ENCODE results near the gene RAPGEF2.
"Not testable (repeated sequence)": the region's sequence is repeated elsewhere in the genome, so short reads cannot be mapped to it uniquely, and the experiment has no call there.

RAPGEF2 gene

DNA sequence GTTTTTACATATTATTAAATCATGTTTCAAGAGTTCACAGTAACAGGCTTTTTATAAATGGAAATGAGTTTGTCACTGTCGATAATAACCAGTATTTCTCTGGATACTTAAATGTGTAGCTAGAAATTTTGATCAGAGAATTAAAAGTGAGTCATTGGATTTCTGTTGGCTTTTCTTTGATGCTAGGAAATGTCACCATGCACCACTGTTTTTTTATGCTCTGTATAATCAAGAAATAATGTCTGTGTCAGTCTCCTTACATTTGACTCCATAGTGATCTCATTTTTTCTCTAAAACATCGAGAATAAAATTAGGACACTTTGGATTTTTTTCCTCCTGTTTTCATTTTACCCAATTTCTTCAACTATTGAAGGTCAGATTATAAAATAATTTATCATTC lies 234.2 kb downstream of the RAPGEF2 start:
- DNase-seq, result no peak

DNA sequence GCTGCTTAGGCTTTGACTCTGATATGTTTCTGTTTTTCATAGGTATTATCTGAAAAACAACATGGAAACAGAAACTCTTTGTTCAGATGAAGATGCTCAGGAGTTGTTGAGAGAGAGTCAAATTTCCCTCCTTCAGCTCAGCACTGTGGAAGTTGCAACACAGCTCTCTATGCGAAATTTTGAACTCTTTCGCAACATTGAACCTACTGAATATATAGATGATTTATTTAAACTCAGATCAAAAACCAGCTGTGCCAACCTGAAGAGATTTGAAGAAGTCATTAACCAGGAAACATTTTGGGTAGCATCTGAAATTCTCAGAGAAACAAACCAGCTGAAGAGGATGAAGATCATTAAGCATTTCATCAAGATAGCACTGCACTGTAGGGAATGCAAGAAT lies 238.6 kb downstream of the RAPGEF2 start:
- DNase-seq, result no peak

DNA sequence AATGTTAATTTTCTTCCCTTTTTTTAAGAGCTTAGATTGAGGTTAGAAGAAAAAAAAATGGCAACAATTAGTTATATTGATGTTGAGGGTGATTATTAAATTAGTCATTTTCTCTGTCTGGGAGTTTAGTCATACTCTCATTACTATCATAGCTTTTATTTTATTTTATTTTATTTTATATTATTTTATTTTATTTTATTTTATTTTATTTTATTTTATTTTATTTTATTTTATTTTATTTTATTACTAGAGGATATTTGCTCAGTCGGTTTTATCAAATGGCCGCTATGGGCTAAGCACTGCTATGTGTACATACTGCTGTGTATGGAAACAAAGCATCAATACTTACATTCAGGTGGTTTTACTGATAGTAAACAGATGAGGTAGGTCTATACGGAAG lies 239.5 kb downstream of the RAPGEF2 start:
- no peak for DNase-seq

- DNase-seq, result no peak
These were observed 240.2 kb downstream of the RAPGEF2 start for GRCh38 chr4:159343116-159343515.

DNA sequence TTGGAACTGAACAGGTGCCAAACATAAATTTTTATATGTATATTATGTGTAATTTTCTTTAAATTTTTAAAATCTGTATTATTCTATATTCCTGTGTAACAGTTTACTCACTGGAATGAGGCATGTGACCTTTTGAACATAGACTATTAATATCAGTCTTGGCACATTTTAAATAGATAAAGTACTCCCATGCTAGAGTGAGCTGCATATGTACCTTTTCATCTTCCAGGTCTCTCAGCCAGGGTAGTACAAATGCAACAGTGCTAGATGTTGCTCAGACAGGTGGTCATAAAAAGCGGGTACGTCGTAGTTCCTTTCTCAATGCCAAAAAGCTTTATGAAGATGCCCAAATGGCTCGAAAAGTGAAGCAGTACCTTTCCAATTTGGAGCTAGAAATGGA lies 242.0 kb downstream of the RAPGEF2 start:
- DNase-seq, result no peak

GRCh38 chr4:159346681-159347080 lies 243.8 kb downstream of the RAPGEF2 start:
- no peak for DNase-seq

- DNase-seq, result no peak
These were observed 244.9 kb downstream of the RAPGEF2 start for GRCh38 chr4:159347813-159348212.

- DNase-seq, result no peak
These were observed 246.5 kb downstream of the RAPGEF2 start for GRCh38 chr4:159349332-159349731.

DNA sequence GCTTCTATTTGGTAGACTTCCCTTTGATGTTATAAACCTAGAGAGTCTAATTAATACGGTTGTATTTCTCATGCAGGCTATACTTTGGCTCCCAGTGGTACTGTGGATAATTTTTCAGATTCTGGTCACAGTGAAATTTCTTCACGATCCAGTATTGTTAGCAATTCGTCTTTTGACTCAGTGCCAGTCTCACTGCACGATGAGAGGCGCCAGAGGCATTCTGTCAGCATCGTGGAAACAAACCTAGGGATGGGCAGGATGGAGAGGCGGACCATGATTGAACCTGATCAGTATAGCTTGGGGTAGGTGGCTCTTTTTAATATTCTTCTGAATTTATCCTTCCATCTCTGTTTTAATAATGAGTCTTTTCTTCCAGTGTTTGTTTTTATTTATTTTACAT lies 249.7 kb downstream of the RAPGEF2 start:
- no peak for DNase-seq

- DNase-seq, result no peak
These were observed 250.7 kb downstream of the RAPGEF2 start for GRCh38 chr4:159353422-159354116.

GRCh38 chr4:159355466-159355865 lies 252.6 kb downstream of the RAPGEF2 start:
- DNase-seq, result no peak

DNA sequence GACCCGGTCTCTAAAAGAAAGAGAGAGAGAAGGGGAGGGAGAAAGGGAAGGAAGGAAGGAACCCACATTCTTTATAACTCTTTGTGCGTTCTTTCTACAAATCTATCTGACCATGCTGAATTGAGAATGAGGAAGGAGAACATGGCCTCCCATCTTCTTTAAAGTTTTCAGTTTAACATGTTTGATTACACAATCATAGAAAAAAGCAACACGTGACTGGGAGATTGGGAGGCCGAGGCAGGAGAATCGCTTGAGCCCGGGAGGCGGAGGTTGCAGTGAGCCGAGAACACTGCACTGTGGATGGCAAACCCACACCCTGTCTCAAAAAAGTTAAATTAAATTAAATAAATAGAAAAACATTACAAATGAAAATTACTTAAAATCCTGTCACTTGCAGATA lies 254.5 kb downstream of the RAPGEF2 start:
- no peak for DNase-seq

- no peak for DNase-seq
These were observed 255.3 kb downstream of the RAPGEF2 start for GRCh38 chr4:159358226-159358625.

GRCh38 chr4:159360549-159360948 lies 257.7 kb downstream of the RAPGEF2 start:
- no peak for DNase-seq

GRCh38 chr4:159363361-159363760 lies 260.5 kb downstream of the RAPGEF2 start:
- no peak for DNase-seq

DNA sequence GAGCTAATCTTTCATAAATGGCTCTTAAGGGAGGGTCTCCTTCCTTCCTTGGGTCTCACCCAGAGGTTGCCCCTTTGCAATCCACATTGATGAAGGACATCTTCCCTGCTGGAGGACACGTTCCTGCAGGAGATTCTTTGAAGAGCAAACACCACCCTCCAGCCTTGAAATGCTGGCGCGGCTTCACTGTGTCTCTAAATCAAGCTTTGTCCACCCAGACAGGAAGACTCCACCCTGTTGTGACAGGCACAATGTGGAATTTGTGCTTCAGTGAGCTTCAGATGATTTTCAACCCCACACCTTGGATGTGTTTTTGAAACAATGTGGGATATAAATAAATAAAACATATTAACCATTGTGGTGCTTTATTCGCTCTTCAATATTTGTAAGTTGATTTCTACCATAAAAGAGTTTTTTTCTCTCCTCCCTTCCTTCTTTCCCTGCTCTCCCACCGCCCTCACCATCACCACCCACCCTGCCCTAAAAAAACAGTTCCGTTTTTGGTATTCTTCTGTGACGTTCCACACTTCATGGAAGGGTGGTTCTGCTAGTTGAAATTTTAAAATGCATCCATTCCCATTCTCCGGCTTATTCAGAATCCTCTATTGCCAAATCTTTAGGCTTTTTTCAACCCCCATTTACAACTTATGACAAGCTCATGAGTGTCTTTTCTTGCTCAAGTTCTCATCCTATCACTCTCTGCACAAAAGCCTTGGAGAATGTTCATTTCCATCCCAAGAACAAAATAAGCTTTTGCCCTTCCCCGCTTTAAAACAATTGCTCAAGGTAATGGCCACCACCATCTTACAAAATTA lies 264.3 kb downstream of the RAPGEF2 start:
- no peak for DNase-seq

DNA sequence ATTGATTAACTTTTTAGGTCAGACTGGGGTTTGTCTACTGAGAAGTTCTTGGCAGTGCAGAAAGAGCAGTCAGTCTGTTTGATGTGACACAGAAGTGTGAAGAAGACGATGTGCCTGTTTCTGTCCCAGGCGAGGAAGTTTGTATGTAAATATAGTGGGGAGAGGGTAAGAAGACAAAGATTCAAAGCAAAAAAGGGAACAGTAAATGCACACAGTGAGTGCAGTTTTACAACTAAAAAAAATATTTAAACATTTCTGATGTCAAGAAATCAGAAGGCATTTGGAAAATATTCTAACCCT lies 264.9 kb downstream of the RAPGEF2 start:
- no peak for DNase-seq

- no peak for DNase-seq
These were observed 265.4 kb downstream of the RAPGEF2 start for GRCh38 chr4:159368320-159368719.

- DNase-seq, result no peak
These were observed 266.4 kb downstream of the RAPGEF2 start for GRCh38 chr4:159369256-159369655.

DNA sequence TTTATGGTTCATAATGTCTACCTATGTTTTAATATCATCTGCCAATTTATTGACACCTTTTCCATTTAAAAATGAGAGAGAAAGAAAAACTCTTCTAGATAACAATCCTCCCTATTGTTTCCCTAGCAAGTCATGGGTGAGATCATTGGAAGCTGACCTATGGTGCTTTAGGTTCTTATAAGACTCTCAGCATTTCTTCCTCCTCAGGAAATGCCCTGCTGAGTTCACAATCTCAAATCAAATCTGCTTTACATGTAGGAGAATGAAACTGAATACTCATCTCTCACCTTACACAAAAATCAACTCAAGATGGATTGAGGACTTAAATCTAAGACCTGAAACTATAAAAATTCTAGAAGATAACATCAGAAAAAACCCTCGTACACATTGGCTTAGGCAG lies 267.4 kb downstream of the RAPGEF2 start:
- DNase-seq, result no peak

DNA sequence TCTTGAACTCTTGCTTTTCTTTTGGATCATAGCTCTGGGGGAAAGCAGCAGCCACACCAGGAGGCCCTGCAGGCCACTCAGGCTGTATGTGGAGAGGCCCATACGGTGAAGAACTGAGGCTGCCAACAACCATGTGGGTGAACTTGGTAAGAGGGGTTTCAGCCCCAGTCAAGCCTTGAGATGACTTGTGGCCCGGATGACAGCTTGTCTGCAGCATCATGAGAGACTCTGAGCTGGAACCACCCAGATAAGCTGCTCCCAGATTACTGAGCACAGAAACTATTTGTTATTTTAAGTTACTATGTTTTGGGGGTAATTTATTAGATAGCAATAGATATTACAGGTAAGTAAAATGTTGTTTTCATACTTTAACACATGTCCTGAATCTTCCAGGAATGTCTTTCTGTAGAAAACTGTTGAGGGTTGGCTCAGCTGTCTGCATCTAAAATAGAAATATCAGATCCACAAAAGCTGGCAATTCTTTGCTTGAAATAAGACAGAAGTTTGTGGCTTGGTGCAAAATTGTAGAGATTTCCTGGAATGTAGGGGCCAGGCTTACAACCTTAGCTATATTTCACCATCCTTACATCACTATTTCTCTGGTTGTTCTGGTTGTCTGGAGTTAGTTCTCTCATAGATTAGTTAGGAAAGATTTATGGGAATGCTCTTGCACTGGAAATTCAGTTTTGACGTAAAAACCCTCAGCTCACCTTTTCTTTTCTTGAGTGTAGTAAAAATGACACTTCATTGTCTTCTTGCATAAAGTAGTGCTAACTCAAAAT lies 272.1 kb downstream of the RAPGEF2 start:
- no peak for DNase-seq

DNA sequence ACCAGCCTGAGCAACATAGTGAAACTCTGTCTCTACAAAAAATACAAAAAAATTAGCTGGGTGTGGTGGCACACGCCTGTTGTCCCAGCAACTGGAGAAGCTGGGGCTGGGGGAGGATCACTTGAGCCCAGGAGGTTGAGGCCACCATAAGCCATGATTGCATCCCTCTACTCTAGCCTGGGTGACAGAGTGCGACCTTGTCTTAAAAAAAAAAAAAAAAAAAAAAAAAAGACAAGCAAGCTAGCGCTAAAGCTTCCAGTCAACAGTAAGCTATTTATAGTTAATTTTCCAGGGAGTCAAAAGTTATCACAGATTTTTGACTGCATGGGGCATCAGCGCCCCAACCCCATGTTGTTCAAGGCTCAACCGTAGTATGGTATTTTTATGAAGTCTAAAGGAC lies 273.4 kb downstream of the RAPGEF2 start:
- no peak for DNase-seq

DNA sequence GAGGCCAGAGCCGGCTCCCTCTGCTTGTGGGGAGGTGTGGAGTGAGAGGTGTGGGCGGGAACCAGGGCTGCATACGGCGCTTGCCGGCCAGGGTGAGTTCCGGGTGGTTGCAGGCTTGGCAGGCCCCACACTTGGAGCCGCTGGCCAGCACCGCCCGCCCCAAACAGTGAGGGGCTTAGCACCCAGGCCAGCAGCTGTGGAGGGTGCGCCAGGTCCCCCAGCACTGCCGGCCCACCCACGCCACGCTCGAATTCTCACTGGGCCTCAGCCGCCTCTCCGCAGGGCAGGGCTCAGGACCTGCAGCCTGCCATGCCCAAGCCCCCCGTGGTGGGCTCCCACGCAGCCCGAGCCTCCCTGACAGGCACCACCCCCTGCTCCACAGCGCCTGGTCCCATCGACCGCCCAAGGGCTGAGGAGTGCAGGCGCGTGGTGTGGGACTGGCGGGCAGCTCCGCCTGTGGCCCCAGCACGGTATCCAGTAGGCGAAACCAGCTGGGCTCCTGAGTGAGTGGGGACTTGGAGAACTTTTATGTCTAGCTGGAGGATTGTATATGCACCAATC lies 275.3 kb downstream of the RAPGEF2 start:
- no peak for DNase-seq

GRCh38 chr4:159379064-159379463 lies 276.2 kb downstream of the RAPGEF2 start:
- DNase-seq, result not testable (repeated sequence)
